Measurements from ENCODE around the gene GRAMD2B.
"Not testable (repeated sequence)": the region's sequence is repeated elsewhere in the genome, so short reads cannot be mapped to it uniquely, and the experiment has no call there.

Gene GRAMD2B, protein sequence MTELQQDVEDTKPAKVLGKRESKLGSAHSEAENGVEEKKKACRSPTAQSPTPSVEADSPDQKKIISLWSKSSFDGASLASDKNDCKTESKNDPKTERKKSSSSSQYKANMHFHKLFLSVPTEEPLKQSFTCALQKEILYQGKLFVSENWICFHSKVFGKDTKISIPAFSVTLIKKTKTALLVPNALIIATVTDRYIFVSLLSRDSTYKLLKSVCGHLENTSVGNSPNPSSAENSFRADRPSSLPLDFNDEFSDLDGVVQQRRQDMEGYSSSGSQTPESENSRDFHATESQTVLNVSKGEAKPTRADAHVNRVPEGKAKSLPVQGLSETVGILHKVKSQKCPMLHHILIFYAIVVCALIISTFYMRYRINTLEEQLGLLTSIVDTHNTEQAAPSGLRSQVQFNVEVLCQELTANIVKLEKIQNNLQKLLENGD

DNA sequence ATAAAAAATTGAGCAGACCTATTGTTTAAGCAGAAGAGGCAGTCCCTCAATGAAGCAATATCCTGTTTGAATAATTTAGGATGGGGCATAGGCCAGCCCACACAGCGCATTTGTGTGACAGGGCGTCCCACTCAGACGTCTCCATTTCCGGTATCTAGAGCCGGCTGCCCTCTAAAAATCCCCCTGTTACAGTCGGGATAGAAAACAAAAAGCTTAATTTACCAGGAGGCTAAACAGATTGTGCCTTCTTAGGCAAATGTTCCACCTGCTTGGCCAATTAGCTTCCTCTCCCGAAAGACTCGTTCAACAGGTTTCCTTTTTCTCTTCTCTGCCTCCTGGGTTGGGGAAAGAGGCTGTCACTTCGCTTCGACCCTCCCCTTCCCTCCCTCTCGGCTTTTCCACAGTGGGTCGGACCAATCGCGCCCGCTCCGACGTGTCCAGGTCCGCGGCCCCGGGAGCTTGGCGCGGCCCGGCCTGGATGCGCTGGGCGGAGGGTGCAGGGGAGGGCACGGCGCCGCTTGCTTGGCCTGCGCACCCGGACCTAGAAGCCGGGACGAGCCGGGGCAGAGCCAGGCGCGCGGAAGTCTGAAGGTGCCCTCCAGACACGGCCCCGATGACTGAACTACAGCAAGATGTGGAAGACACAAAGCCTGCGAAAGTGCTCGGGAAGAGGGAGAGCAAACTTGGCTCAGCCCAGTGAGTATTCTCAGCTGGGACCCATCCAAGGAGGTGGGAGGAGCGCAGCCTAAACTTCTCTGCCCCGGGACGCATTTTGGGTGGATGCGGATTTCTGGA lies at the start of gene GRAMD2B:
Gene GRAMD2B (plus strand): TSS at position 416 of the 795 bp plus-strand sequence. CDS start 198 bp downstream, at position 614.
- Histone ChIP-seq H3K4me1 (ENCODE audit: control insufficient read depth, low read depth, low read length) (peaks cover 10% of the 10 kb centered on the region), H3K4me3 (ENCODE audit: low read length) (peak within 1 kb of the TSS; percentile 73), H3K27me3 (ENCODE audit: control insufficient read depth, insufficient read depth, low read length) (no peaks in the 10 kb centered on the region), H3K36me3 (ENCODE audit: control insufficient read depth, low read depth, low read length) (no peaks in the 10 kb centered on the region), H3K9ac (ENCODE audit: low read length) (peak within 1 kb of the TSS; percentile 78), H3K27ac (ENCODE audit: low read length) (peak within 1 kb of the TSS; percentile 85), H3K9me3 (ENCODE audit: control insufficient read depth, low read depth, low read length) (no peaks in the 10 kb centered on the region)

DNA sequence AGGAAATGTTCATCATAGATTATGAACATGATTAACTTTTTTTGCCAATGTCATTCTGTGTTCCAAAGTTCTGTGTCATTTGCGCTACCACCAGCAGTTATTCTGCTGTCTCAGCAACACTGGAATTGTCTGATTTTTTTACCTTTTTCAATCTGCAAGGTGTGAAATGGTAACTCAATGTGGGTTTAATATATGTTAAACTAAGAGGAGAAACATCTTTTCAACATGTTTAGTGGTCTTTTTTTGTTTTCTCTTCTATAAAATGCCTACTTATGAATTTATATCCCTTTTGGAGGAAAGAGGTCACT lies 49.1 kb upstream of the GRAMD2B start:
- Histone ChIP-seq H3K4me3 (ENCODE audit: low read length) (no peak overlapping the region), H3K9me3 (ENCODE audit: control insufficient read depth, low read depth, low read length) (no peaks in the 10 kb centered on the region), H3K27ac (ENCODE audit: low read length) (no peak overlapping the region), H3K4me1 (ENCODE audit: control insufficient read depth, low read depth, low read length) (peaks cover 36% of the 10 kb centered on the region), H3K36me3 (ENCODE audit: control insufficient read depth, low read depth, low read length) (no peaks in the 10 kb centered on the region), H3K27me3 (ENCODE audit: control insufficient read depth, insufficient read depth, low read length) (no peaks in the 10 kb centered on the region), H3K9ac (ENCODE audit: low read length) (no peak overlapping the region)

DNA sequence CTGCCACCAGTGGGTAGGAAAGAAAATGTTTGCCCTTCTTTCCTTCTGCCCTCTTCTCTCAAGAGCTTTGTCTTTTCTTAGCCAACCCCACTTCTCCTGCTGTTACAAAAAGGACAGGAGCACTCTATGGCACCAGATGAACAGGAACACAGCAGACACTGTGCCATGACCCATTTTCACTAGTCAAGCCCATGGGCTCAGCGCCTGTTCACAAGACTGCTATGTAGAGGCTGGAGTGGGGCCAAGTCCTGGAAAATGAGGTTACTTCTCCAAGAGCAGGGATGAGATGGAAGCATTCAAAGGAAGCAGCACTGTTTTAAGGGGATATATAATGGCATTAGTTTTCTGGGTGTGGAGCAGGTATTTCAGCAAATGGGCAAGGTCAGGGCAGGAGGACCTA lies 46.8 kb upstream of the GRAMD2B start:
- no peak overlapping the region for H3K9ac ChIP-seq (ENCODE audit: low read length)
- peaks cover 13% of the 10 kb centered on the region for H3K4me1 ChIP-seq (ENCODE audit: control insufficient read depth, low read depth, low read length)
- no peaks in the 10 kb centered on the region for H3K9me3 ChIP-seq (ENCODE audit: control insufficient read depth, low read depth, low read length)
- no peaks in the 10 kb centered on the region for H3K36me3 ChIP-seq (ENCODE audit: control insufficient read depth, low read depth, low read length)
- H3K4me3 ChIP-seq (ENCODE audit: low read length) = no peak overlapping the region
- H3K27me3 ChIP-seq (ENCODE audit: control insufficient read depth, insufficient read depth, low read length) = no peaks in the 10 kb centered on the region
- H3K27ac ChIP-seq (ENCODE audit: low read length) = no peak overlapping the region

DNA sequence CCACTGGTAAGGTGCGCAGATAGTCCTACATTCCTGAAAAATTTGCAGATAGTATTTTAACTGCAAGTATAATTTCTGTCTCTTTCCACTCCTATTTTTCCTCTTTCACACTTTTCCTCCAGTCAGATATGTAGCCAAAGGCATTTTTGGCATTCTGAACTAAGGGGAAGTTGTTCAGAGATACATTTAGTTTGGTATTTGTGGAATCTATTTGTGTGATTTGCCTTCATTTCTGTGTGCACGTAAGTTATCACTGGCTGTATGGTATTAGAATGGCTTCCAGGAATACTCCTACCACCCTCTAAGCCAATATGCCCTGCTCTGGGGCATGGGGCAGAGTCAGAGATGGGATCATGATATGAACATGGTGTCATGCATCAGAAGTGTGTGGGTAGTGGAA lies 45.8 kb upstream of the GRAMD2B start:
- Histone ChIP-seq H3K27ac (ENCODE audit: low read length) (no peak overlapping the region), H3K4me1 (ENCODE audit: control insufficient read depth, low read depth, low read length) (peaks cover 11% of the 10 kb centered on the region)

DNA sequence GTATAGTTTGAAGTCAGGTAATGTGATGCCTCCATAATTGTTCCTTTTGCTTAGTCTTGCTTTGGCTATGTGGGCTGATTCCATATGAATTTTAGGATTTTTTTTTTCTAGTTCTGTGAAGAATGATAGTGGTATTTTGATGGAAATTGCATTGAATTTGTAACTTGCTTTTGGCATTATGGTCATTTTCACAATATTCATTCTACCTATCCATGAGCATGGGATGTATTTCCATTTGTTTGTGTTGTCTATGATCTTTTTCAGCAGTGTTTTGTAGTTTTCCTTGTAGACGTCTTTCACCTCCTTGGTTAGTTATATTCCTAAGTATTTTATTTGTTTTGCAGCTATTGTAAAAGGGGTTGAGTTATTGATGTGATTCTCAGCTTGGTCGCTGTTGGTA lies 42.9 kb upstream of the GRAMD2B start:
- not testable (repeated sequence) for H3K36me3 ChIP-seq (ENCODE audit: control insufficient read depth, low read depth, low read length); H3K4me3 ChIP-seq (ENCODE audit: low read length); H3K27ac ChIP-seq (ENCODE audit: low read length); H3K27me3 ChIP-seq (ENCODE audit: control insufficient read depth, insufficient read depth, low read length); H3K9ac ChIP-seq (ENCODE audit: low read length); H3K4me1 ChIP-seq (ENCODE audit: control insufficient read depth, low read depth, low read length); H3K9me3 ChIP-seq (ENCODE audit: control insufficient read depth, low read depth, low read length)

More for the DNA sequence above, 45.8 kb upstream of the GRAMD2B start:
- no peak overlapping the region for H3K9ac ChIP-seq (ENCODE audit: low read length)
- H3K9me3 ChIP-seq (ENCODE audit: control insufficient read depth, low read depth, low read length) = no peaks in the 10 kb centered on the region
- no peak overlapping the region for H3K4me3 ChIP-seq (ENCODE audit: low read length)
- H3K36me3 ChIP-seq (ENCODE audit: control insufficient read depth, low read depth, low read length) = no peaks in the 10 kb centered on the region
- no peaks in the 10 kb centered on the region for H3K27me3 ChIP-seq (ENCODE audit: control insufficient read depth, insufficient read depth, low read length)

DNA sequence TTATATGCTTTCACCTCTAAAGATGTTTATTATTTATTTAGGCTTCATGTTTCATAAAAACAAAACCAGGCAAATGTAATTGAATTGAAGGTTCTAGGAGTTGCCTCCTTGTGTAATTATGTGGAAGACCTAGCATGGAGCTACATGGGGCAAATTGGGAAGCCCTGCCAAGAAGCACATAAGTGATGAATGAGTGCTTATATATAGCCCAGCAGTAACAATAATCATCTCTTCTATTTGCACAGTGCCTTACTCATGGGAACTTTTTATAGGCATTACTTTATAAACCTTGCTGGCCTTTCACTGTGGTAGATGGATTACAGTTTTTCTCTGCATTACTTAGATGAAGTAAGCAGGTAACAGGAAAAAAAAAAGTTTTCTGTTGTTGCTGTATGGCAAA lies 40.0 kb upstream of the GRAMD2B start:
- H3K9me3 ChIP-seq (ENCODE audit: control insufficient read depth, low read depth, low read length) = no peaks in the 10 kb centered on the region
- H3K9ac ChIP-seq (ENCODE audit: low read length) = no peak overlapping the region
- H3K27ac ChIP-seq (ENCODE audit: low read length) = no peak overlapping the region
- no peak overlapping the region for H3K4me3 ChIP-seq (ENCODE audit: low read length)
- H3K4me1 ChIP-seq (ENCODE audit: control insufficient read depth, low read depth, low read length) = peaks cover 7% of the 10 kb centered on the region
- no peaks in the 10 kb centered on the region for H3K27me3 ChIP-seq (ENCODE audit: control insufficient read depth, insufficient read depth, low read length)
- H3K36me3 ChIP-seq (ENCODE audit: control insufficient read depth, low read depth, low read length) = no peaks in the 10 kb centered on the region

DNA sequence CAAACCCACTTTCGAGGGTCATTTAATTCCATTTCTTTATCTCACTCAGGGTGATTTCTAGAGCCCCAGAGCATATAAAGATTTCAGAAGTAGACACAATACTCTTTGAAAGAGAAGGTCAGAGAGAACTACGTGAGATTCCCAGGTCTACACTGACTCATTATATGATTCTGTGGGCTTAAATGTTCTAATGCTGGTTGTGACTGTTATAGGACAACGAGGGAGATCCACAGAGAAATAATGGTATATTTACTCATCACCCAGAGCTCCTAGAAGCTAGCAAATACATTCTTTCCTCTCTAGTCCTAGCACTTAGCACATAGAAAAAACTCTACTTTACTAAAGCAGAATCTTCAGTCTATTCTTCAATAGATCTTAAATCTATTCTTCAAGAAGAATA lies 39.4 kb upstream of the GRAMD2B start:
- Histone ChIP-seq H3K9ac (ENCODE audit: low read length) (no peak overlapping the region), H3K4me3 (ENCODE audit: low read length) (no peak overlapping the region), H3K27ac (ENCODE audit: low read length) (no peak overlapping the region)

DNA sequence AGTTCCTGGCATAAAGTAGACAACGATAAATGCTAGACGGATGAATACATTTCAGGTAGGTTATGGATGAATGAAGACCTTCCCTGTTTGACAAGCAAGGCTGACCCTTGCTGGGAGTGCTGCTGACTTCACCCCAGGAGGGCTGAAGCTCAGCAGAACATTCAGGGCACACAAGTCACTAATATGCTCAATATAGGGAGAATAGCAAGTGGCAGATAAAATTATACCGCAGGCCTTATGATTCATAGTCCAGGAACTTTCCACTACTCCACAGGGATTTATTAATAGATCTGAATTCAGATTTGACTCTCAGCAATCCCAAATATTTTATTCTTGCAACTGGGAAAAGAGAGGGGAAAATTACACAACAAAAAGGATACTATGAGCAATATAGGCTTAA lies 38.2 kb upstream of the GRAMD2B start:
- Histone ChIP-seq H3K9ac (ENCODE audit: low read length) (no peak overlapping the region), H3K27me3 (ENCODE audit: control insufficient read depth, insufficient read depth, low read length) (no peaks in the 10 kb centered on the region), H3K9me3 (ENCODE audit: control insufficient read depth, low read depth, low read length) (no peaks in the 10 kb centered on the region), H3K4me3 (ENCODE audit: low read length) (no peak overlapping the region), H3K4me1 (ENCODE audit: control insufficient read depth, low read depth, low read length) (peaks cover 7% of the 10 kb centered on the region), H3K27ac (ENCODE audit: low read length) (no peak overlapping the region), H3K36me3 (ENCODE audit: control insufficient read depth, low read depth, low read length) (no peaks in the 10 kb centered on the region)

More for the DNA sequence above, 39.4 kb upstream of the GRAMD2B start:
- Histone ChIP-seq H3K36me3 (ENCODE audit: control insufficient read depth, low read depth, low read length) (no peaks in the 10 kb centered on the region), H3K4me1 (ENCODE audit: control insufficient read depth, low read depth, low read length) (peaks cover 7% of the 10 kb centered on the region), H3K27me3 (ENCODE audit: control insufficient read depth, insufficient read depth, low read length) (no peaks in the 10 kb centered on the region), H3K9me3 (ENCODE audit: control insufficient read depth, low read depth, low read length) (no peaks in the 10 kb centered on the region)

DNA sequence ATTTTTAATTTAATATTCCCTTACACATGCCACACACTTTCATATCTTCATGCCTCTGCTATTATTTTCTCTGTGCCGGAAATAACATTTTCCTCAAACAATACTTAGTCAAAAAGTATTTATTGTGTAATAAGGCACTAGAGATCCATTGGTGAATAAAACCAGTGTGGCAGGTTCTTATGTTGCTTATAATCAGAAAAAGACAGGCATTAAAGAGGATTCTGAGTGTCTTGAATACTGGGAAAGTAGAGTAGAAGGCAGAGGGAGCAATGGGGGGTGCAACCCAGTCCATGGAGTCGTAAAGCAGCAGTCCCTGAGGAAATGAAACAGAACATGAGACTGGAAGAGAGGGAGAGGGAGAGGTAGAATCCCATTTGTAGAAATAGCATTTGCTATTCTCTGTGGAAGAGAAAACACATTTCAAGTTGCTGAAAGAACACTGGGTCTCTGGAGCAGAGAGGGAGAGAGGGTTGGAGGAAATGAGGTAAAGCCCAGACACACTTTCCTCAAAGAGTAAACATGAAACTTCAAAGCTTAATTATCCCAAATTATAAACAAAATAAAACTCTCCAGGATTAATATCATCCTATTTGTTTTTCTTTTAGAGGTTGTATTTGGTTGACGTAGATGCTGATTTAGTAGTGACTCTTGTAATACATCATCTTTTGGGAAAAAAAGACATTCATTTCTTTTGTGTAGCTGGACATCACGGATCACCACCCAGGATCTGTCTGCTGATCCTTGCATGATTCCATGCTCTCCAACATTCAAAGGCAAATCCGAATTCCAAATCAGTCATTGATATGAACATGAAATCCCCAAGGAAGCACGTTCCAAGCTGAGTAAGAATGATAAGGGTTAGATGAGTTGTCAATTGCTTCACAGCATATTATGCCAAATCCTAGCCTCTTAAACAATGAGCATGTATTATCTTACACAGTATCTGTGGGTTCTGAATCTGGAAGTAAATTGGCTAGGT lies 37.4 kb upstream of the GRAMD2B start:
- no peaks in the 10 kb centered on the region for H3K27me3 ChIP-seq (ENCODE audit: control insufficient read depth, insufficient read depth, low read length)
- H3K27ac ChIP-seq (ENCODE audit: low read length) = no peak overlapping the region
- no peaks in the 10 kb centered on the region for H3K36me3 ChIP-seq (ENCODE audit: control insufficient read depth, low read depth, low read length)
- no peaks in the 10 kb centered on the region for H3K9me3 ChIP-seq (ENCODE audit: control insufficient read depth, low read depth, low read length)
- no peak overlapping the region for H3K9ac ChIP-seq (ENCODE audit: low read length)
- peaks cover 7% of the 10 kb centered on the region for H3K4me1 ChIP-seq (ENCODE audit: control insufficient read depth, low read depth, low read length)
- H3K4me3 ChIP-seq (ENCODE audit: low read length) = no peak overlapping the region

DNA sequence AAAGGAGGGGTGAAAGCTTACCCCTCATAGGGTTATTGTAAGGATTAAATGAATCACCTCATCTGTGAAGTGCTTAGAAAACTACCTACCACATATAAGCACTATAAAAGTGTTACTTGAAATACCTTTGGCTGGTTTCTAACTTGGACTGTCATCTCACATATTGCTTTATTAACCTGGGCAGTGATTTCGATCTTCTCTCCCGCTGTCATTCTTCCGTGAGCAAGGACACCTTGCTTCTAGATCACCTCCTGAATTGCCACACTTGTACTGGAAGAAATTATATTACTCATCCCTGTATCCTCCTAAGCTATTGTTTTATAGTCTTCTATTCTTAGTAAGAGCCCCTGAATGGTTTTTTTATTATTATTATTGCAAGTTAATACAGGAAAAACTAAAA lies 34.0 kb upstream of the GRAMD2B start:
- Histone ChIP-seq H3K4me3 (ENCODE audit: low read length) (no peak overlapping the region), H3K4me1 (ENCODE audit: control insufficient read depth, low read depth, low read length) (peaks cover 7% of the 10 kb centered on the region), H3K9me3 (ENCODE audit: control insufficient read depth, low read depth, low read length) (no peaks in the 10 kb centered on the region), H3K27ac (ENCODE audit: low read length) (no peak overlapping the region), H3K27me3 (ENCODE audit: control insufficient read depth, insufficient read depth, low read length) (no peaks in the 10 kb centered on the region), H3K9ac (ENCODE audit: low read length) (no peak overlapping the region), H3K36me3 (ENCODE audit: control insufficient read depth, low read depth, low read length) (no peaks in the 10 kb centered on the region)

DNA sequence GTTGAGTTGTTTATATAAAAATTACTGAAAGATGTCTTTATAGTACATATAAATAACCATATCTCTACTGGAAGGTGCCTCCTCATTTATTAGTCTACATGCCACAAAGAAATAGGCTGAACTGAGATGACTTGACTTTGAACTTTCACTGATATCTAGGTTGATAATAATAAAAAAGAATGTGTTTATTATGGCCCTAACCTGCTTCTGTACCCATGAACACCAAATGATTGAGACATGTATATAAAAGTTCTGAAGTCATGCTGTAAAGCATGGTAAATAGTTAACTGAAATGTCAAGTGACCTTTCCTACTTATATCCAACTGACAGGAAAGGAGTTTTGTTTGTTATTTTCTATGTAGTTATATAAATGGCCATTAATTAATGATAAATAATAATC lies 33.2 kb upstream of the GRAMD2B start:
- Histone ChIP-seq H3K9ac (ENCODE audit: low read length) (no peak overlapping the region), H3K36me3 (ENCODE audit: control insufficient read depth, low read depth, low read length) (no peaks in the 10 kb centered on the region), H3K9me3 (ENCODE audit: control insufficient read depth, low read depth, low read length) (no peaks in the 10 kb centered on the region), H3K27me3 (ENCODE audit: control insufficient read depth, insufficient read depth, low read length) (no peaks in the 10 kb centered on the region), H3K4me3 (ENCODE audit: low read length) (no peak overlapping the region), H3K4me1 (ENCODE audit: control insufficient read depth, low read depth, low read length) (peaks cover 6% of the 10 kb centered on the region), H3K27ac (ENCODE audit: low read length) (no peak overlapping the region)

Measured in iPS-18a (cell line).